ENCODE data around the gene VPS35L.
"Not testable (repeated sequence)": the region's sequence is repeated elsewhere in the genome, so short reads cannot be mapped to it uniquely, and the experiment has no call there.

VPS35L gene

DNA sequence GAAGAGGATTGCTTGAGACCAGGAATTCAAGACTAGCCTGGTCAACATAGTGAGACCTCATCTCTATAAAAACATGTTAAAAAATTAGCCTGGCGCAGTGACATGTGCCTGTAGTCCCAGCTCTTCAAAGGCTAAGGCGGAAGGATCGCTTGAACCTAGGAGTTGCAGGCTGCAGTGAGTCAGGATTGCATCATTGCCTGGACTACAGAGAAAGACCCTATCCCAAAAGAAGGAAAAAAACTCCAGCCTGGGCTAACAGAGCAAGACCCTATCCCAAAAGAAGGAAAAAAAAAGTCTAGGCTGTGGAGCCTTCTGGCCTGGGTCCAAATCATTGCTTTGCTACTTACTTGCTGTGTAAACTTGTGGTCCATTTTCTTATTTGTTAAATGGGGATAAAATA is 26.8 kb upstream of the VPS35L start:
- no peak overlapping the region for H3K4me3 ChIP-seq (ENCODE audit: low read depth, low read length)
- no peak for DNase-seq (ENCODE audit: low read depth)
- TF ChIP-seq, protein P1, sequence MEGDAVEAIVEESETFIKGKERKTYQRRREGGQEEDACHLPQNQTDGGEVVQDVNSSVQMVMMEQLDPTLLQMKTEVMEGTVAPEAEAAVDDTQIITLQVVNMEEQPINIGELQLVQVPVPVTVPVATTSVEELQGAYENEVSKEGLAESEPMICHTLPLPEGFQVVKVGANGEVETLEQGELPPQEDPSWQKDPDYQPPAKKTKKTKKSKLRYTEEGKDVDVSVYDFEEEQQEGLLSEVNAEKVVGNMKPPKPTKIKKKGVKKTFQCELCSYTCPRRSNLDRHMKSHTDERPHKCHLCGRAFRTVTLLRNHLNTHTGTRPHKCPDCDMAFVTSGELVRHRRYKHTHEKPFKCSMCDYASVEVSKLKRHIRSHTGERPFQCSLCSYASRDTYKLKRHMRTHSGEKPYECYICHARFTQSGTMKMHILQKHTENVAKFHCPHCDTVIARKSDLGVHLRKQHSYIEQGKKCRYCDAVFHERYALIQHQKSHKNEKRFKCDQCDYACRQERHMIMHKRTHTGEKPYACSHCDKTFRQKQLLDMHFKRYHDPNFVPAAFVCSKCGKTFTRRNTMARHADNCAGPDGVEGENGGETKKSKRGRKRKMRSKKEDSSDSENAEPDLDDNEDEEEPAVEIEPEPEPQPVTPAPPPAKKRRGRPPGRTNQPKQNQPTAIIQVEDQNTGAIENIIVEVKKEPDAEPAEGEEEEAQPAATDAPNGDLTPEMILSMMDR (IDR thresholded peaks at IDR 0.05; ENCODE audit: low read depth, low read length, missing control alignments) = no peak

DNA sequence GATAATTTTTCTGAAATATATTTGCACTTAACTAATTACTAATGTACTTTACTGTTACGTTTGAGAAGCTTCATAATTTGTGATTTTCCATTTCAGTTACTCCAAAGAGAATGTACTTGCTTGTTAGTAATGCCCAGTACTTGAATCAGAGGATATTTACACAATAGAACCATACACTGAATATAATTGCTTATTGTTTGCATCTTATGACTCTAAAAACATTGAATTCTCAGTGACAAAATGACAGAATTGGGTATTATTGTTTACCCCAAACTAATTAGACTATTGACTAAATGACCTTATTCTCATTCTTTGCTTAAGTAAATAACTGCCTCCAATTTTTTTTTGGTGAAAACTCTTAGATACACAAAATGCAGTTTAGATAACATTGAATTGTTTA is 22.9 kb upstream of the VPS35L start:
- no peak for DNase-seq (ENCODE audit: low read depth)
- TF ChIP-seq, protein P1 (IDR thresholded peaks at IDR 0.05; ENCODE audit: low read depth, low read length, missing control alignments) = no peak
- H3K4me3 ChIP-seq (ENCODE audit: low read depth, low read length) = no peak overlapping the region

DNA sequence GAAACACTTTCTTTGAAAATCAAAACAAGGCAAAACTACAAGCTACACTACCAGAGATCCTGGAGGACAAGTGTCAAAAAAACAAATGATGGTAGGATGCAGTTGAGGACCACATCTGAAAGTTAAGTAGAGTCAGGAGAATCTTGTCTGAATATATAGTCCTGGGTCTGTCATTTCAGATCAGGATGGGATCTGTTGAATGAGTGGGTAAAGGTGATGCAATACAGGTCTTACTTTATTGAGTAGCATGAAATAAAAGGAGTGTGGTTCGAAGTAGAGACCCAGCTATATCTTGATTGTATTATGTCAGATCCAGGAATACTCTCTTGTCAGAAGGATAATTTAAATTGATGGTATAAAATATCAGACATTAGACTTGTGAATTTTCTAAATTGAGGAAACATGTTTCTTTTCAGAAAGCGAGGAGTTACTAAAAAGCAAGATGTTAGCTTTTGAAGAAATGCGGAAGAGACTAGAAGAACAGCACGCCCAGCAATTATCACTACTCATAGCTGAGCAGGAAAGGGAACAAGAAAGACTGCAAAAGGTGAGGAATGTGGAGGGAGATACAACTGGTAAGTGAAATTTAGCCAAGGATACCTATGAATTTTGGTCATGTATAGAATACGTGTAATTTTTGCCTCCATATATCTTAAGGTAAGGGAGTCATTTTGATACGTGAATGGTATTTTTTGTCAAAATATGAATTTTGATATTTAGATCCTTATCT is 15.1 kb upstream of the VPS35L start:
- TF ChIP-seq, protein P1 (IDR thresholded peaks at IDR 0.05; ENCODE audit: low read depth, low read length, missing control alignments) = no peak
- DNase-seq (ENCODE audit: low read depth) = no peak
- H3K4me3 ChIP-seq (ENCODE audit: low read depth, low read length) = no peak overlapping the region

DNA sequence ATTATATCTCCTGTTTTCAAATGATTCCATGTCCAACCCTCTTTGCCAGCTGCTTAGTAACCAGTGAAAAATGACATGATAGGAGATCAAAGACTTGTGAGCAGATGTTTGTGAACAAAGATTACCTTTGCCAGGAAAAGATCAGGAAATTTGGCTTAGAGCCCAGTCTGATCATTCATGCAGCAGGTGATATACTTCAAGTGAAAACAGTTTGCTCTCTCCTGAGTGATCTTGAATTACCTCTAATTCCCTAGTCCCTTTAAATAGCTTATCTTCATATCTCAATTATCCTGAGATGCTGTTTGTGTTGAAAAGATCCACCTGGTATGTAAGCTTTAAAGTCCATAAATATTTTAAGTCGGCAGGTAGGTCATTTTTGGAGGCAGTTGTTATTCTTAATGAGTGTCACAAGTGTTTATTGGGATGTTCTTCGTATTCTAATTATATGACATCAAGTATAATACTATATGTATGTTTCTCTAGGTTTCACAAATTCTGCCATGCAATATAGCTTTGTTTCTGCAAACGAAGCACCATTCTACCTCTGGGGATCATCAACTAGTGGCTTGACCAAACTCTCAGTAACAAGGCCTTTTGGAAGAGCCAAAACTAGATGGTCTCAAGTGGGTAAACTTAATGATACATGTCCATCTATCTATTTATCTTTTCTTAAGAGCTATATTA is 13.2 kb upstream of the VPS35L start:
- no peak for DNase-seq (ENCODE audit: low read depth)
- no peak overlapping the region for H3K4me3 ChIP-seq (ENCODE audit: low read depth, low read length)
- TF ChIP-seq, protein P1 (IDR thresholded peaks at IDR 0.05; ENCODE audit: low read depth, low read length, missing control alignments) = no peak

DNA sequence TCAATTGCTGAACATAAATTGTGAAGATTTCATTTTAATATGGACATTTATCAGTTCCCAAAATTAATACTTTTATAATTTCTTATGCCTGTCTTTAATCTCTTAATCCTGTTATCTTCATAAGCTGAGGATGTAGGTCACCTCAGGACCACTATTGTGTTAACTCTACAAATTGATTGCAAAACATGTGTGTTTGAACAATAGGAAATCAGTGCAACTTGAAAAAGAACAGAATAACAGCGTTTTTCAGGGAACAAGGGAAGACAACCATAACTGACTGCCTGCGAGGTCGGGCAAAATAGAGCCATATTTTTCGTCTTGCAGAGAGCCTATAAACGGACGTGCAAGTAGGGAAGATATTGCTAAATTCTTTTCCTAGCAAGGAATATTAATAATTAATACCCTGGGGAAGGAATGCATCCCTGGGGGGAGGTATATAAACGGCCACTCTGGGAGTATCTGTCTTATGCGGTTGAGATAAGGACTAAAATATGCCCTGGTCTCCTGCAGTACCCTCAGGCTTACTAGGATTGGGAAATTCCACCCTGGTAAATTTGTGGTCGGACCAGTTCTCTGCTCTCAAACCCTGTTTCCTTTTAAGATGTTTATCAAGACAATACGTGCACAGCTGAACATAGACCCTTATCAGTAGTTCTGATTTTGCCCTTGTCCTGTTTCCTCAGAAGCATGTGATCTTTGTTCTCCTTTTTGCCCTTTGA is 12.1 kb upstream of the VPS35L start:
- DNase-seq (ENCODE audit: low read depth); H3K4me3 ChIP-seq (ENCODE audit: low read depth, low read length): not testable (repeated sequence)

DNA sequence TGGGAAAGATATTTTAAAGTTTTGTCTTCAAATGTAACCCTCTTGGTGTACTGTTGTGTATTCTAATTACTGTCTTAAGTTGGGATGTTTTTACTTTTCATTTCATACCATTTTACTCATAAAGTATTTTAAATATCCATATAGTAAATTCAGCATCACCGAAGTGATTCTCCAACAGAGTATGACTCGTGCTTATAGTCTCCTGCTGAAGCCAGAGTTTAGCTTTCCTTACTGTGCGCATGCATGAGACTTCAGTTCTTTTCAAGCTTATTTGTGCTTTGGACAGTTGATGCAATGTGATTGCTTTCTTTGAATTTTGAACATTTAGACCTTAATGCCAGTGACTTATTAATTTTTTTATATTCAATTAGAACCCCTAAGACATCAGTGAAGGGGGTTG is 7.4 kb upstream of the VPS35L start:
- no peak for DNase-seq (ENCODE audit: low read depth)
- TF ChIP-seq, protein P1 (IDR thresholded peaks at IDR 0.05; ENCODE audit: low read depth, low read length, missing control alignments) = no peak
- no peak overlapping the region for H3K4me3 ChIP-seq (ENCODE audit: low read depth, low read length)

DNA sequence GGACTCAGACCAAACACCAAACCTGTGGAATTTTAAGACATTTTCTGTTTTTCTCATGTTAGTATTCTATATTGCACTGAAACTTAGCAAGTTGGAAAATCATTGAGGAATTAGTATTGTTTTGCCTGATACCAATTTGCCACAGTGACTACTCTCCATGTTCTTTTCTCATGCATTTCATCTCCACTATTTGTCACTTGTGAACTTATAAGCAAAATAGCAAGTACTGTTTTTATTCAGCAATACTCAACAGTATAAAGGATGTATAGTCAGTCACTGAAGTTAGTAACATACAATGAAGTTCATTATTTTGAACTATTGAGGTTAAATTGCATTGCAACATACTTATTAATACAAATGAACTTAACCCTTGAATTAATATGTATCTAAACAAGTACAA is 5.8 kb upstream of the VPS35L start:
- no peak for DNase-seq (ENCODE audit: low read depth)
- TF ChIP-seq, protein P1 (IDR thresholded peaks at IDR 0.05; ENCODE audit: low read depth, low read length, missing control alignments) = no peak
- H3K4me3 ChIP-seq (ENCODE audit: low read depth, low read length) = no peak overlapping the region
